Measurements from ENCODE around the gene CNTN1. TPM values are rescaled to one million over a fixed set of nuclear protein-coding genes. Genes with fewer than 3 reads are reported as not detected.

CNTN1 gene
- polyA plus RNA-seq, result 115 and 141 TPM in 2 replicates

DNA sequence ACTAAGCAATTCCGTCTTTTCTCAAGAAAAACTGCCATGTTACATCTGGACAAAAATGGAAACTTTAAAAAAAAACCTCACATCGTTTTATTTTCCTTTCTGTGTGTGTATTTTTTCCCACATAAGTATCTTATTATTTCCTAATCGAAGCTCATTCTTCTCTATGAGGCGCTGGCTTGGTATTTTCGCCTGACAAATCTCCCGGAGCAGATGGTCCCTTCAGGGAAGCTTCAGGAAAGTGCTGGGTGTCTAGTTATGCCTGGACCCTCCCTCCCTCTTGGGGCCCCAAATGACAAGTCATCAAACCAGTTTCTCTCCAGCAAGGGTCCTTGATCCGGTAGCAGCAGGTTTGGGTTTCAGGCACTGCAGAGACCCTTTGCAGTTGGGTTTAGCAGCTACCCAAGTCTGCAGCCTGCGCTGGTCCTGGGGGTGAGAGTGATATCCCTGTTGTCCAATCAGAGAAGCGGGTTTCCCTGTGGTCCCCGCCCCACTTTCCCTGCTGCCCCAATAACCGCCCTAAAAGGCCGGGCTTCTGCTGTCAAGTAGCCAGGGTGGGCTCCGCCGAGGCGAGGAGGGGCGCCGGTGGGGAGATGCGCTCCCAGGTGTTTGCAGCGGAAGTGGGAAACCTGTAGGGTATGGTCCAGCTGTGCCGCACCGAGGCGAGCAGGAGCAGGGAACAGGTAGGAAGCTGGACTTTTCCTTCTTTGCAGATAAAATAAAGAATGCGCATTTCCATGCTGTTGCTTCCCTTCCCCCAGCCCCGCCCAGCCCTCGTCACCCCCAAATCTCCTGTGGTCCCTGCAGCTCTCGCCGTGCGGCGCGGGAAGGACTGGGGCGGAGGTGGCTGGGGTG, at the start of gene CNTN1:
Gene CNTN1 (plus strand): TSS at position 527 of the 852 bp plus-strand sequence.

Data from Purkinje cell (primary cell).